WTC11 (cell line): ENCODE data around the gene SLC6A18.

Experiments
- CTCF ChIP-seq: fragments of 200-600 bp; IDR thresholded peaks from 2 replicates; pipeline ENCODE4 v1.8.0; 2022; ENCODE audit warnings: antibody characterized with exemption
- IRF2 ChIP-seq: sonication (generic); formaldehyde crosslinking; IDR thresholded peaks from 2 replicates; pipeline ENCODE4 v1.8.0; 2022; ENCODE audit warnings: low read depth, missing genetic modification reagents, borderline replicate concordance
- ZBTB21 ChIP-seq: sonication (generic); formaldehyde crosslinking; IDR thresholded peaks from 2 replicates; pipeline ENCODE4 v1.8.1; 2023; ENCODE audit warnings: mild to moderate bottlenecking, missing genetic modification reagents, borderline replicate concordance
- TF ChIP-seq, protein P1 (sequence below): sonication (generic); formaldehyde crosslinking; IDR thresholded peaks from 2 replicates; pipeline ENCODE4 v1.8.0; 2023; ENCODE audit warnings: missing genetic modification reagents, mild to moderate bottlenecking, borderline replicate concordance

DNA sequence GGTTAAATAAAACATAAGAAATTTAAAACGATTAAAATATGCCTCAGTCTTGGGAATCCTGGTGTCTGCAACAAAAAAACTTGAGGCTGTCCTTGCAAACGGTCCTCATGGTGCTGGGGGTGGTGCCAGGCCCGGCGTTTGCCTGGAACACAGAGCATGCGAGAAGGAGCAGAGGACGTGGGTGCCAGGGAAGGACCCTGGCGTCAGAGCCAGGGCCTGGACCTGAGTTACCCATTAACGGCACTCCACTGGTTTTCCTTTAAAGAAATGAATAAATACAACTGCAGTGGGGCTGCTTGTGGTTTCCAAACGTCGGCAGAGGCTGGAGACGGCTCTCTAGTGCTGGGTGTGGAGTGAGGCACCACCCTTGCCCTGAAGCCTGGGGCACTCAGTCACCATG lies at the start of gene SLC6A18:
- no peak for TF ChIP-seq IRF2 (CRISPR knock-in tag)
- TF ChIP-seq, protein P1, sequence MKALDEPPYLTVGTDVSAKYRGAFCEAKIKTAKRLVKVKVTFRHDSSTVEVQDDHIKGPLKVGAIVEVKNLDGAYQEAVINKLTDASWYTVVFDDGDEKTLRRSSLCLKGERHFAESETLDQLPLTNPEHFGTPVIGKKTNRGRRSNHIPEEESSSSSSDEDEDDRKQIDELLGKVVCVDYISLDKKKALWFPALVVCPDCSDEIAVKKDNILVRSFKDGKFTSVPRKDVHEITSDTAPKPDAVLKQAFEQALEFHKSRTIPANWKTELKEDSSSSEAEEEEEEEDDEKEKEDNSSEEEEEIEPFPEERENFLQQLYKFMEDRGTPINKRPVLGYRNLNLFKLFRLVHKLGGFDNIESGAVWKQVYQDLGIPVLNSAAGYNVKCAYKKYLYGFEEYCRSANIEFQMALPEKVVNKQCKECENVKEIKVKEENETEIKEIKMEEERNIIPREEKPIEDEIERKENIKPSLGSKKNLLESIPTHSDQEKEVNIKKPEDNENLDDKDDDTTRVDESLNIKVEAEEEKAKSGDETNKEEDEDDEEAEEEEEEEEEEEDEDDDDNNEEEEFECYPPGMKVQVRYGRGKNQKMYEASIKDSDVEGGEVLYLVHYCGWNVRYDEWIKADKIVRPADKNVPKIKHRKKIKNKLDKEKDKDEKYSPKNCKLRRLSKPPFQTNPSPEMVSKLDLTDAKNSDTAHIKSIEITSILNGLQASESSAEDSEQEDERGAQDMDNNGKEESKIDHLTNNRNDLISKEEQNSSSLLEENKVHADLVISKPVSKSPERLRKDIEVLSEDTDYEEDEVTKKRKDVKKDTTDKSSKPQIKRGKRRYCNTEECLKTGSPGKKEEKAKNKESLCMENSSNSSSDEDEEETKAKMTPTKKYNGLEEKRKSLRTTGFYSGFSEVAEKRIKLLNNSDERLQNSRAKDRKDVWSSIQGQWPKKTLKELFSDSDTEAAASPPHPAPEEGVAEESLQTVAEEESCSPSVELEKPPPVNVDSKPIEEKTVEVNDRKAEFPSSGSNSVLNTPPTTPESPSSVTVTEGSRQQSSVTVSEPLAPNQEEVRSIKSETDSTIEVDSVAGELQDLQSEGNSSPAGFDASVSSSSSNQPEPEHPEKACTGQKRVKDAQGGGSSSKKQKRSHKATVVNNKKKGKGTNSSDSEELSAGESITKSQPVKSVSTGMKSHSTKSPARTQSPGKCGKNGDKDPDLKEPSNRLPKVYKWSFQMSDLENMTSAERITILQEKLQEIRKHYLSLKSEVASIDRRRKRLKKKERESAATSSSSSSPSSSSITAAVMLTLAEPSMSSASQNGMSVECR (CRISPR knock-in tag) = no peak
- no peak for TF ChIP-seq CTCF
- no peak for TF ChIP-seq ZBTB21 (CRISPR knock-in tag)
